ENCODE data around the gene EIF4A3.

Gene EIF4A3

GRCh38 chr17:80126449-80126715 is 20.5 kb downstream of the EIF4A3 start:
- POLR2A ChIA-PET, result no interaction called here

GRCh38 chr17:80125656-80126448 is 21.1 kb downstream of the EIF4A3 start:
- peak; percentile 19 for DNase-seq (ENCODE audit: low read depth, low spot score)
- TF ChIP-seq CTCF (IDR thresholded peaks at IDR 0.05; ENCODE audit: insufficient read depth, low read length, missing control alignments), result no peak
- ChIA-PET CTCF (interaction anchor here (3.1 to 6.2 kb wide), 2 partner anchors 24 to 44 kb away, joined by 21 to 41 read pairs; partner anchors contain the start of gene GAA), POLR2A (no interaction called here)
- no peak overlapping the region for H3K4me3 ChIP-seq (ENCODE audit: low read depth, low read length)

More at GRCh38 chr17:80126449-80126715, 20.5 kb downstream of the EIF4A3 start:
- CTCF ChIA-PET, result interaction anchor here (6.2 kb wide), 1 partner anchor 25 kb away, joined by 41 read pairs; the partner anchor contains the start of gene GAA
- no peak for DNase-seq (ENCODE audit: low read depth, low spot score)
- TF ChIP-seq CTCF (IDR thresholded peaks at IDR 0.05; ENCODE audit: insufficient read depth, low read length, missing control alignments), result no peak
- H3K4me3 ChIP-seq (ENCODE audit: low read depth, low read length), result no peak overlapping the region

GRCh38 chr17:80124351-80124981 is 22.5 kb downstream of the EIF4A3 start:
- ChIA-PET CTCF (interaction anchor here (0.9 to 6.2 kb wide), 7 partner anchors 9 to 120 kb away, joined by 3 to 41 read pairs (median 4); partner anchors contain the start of gene GAA), POLR2A (no interaction called here)
- peak; percentile 60 for TF ChIP-seq CTCF (IDR thresholded peaks at IDR 0.05; ENCODE audit: insufficient read depth, low read length, missing control alignments)
- H3K4me3 ChIP-seq (ENCODE audit: low read depth, low read length), result no peak overlapping the region
- DNase-seq (ENCODE audit: low read depth, low spot score), result no peak

GRCh38 chr17:80123791-80124190 is 23.1 kb downstream of the EIF4A3 start:
- DNase-seq (ENCODE audit: low read depth, low spot score), result no peak
- ChIA-PET CTCF (interaction anchor here (1.5 to 6.2 kb wide), 3 partner anchors 22 to 119 kb away, joined by 4 to 41 read pairs (median 21); partner anchors contain the start of gene GAA), POLR2A (no interaction called here)
- TF ChIP-seq CTCF (IDR thresholded peaks at IDR 0.05; ENCODE audit: insufficient read depth, low read length, missing control alignments), result no peak
- no peak overlapping the region for H3K4me3 ChIP-seq (ENCODE audit: low read depth, low read length)

- POLR2A ChIA-PET, result no interaction called here
- CTCF ChIA-PET, result interaction anchor here (0.7 to 6.2 kb wide), 3 partner anchors 16 to 41 kb away, joined by 3 to 41 read pairs (median 21); partner anchors contain the start of gene GAA
- no peak for TF ChIP-seq CTCF (IDR thresholded peaks at IDR 0.05; ENCODE audit: insufficient read depth, low read length, missing control alignments)
These were observed 23.9 kb downstream of the EIF4A3 start for GRCh38 chr17:80122926-80123505.

GRCh38 chr17:80122026-80122575 is 24.8 kb downstream of the EIF4A3 start:
- ChIA-PET CTCF (no interaction called here), POLR2A (no interaction called here)
- no peak for TF ChIP-seq CTCF (IDR thresholded peaks at IDR 0.05; ENCODE audit: insufficient read depth, low read length, missing control alignments)
- no peak for DNase-seq (ENCODE audit: low read depth, low spot score)
- no peak overlapping the region for H3K4me3 ChIP-seq (ENCODE audit: low read depth, low read length)

More at GRCh38 chr17:80122926-80123505, 23.9 kb downstream of the EIF4A3 start:
- no peak overlapping the region for H3K4me3 ChIP-seq (ENCODE audit: low read depth, low read length)
- no peak for DNase-seq (ENCODE audit: low read depth, low spot score)

Data from AG04449 (cell line).